AG04449 (cell line): Measurements from ENCODE around the gene GCNT2.
A peak's percentile ranks its signal among the peaks of the same experiment; 100 is the strongest.

Experiments used
- CTCF ChIA-PET: fragments of 350-600 bp; formaldehyde crosslinking; extraction: SDS; loops from one replicate; lab custom pipeline; 2021; ENCODE audit warnings: antibody characterized with exemption; lab: Yijun Ruan, JAX
- POLR2A ChIA-PET: fragments of 400-600, 350-600 bp; formaldehyde crosslinking; extraction: SDS; loops from one replicate; lab custom pipeline; 2020; ENCODE audit warnings: antibody characterized with exemption, inconsistent platforms; lab: Yijun Ruan, JAX
- DNase-seq: peaks from one replicate; pipeline ENCODE4 v3.0.0-alpha.2; 2010; ENCODE audit warnings: low read depth, low spot score
- H3K4me3 ChIP-seq: 2 replicates; pipeline ENCODE4 v1.5.1; 2011; ENCODE audit warnings: low read depth, mild to moderate bottlenecking, control low read depth, low read length
- TF ChIP-seq, protein P1 (sequence below): IDR thresholded peaks from one replicate; pipeline ENCODE4 v1.5.1; 2011; ENCODE audit warnings: mild to moderate bottlenecking, moderate library complexity, low read length, control low read depth, inconsistent platforms; ENCODE audit not compliant: insufficient read depth; ENCODE audit errors: missing control alignments

The GCNT2 gene

GRCh38 chr6:10510592-10511367 is 10.4 kb upstream of the GCNT2 start:
- CTCF ChIA-PET: interaction anchor here (0.8 to 2.4 kb wide), 6 partner anchors 12 to 292 kb away, joined by 3 to 11 read pairs (median 4); no protein-coding TSS in a partner anchor
- H3K4me3 ChIP-seq: no peak overlapping the region
- POLR2A ChIA-PET: no interaction called here
- DNase-seq: no peak
- TF ChIP-seq, protein P1, sequence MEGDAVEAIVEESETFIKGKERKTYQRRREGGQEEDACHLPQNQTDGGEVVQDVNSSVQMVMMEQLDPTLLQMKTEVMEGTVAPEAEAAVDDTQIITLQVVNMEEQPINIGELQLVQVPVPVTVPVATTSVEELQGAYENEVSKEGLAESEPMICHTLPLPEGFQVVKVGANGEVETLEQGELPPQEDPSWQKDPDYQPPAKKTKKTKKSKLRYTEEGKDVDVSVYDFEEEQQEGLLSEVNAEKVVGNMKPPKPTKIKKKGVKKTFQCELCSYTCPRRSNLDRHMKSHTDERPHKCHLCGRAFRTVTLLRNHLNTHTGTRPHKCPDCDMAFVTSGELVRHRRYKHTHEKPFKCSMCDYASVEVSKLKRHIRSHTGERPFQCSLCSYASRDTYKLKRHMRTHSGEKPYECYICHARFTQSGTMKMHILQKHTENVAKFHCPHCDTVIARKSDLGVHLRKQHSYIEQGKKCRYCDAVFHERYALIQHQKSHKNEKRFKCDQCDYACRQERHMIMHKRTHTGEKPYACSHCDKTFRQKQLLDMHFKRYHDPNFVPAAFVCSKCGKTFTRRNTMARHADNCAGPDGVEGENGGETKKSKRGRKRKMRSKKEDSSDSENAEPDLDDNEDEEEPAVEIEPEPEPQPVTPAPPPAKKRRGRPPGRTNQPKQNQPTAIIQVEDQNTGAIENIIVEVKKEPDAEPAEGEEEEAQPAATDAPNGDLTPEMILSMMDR: peak; percentile 56

- POLR2A ChIA-PET: no interaction called here
Measured at GRCh38 chr6:10511477-10511876, 9.7 kb upstream of the GCNT2 start.

GRCh38 chr6:10513544-10513943 is 7.6 kb upstream of the GCNT2 start:
- POLR2A ChIA-PET: no interaction called here
- H3K4me3 ChIP-seq: no peak overlapping the region
- CTCF ChIA-PET: no interaction called here
- DNase-seq: no peak
- TF ChIP-seq, protein P1: no peak

More at GRCh38 chr6:10511477-10511876, 9.7 kb upstream of the GCNT2 start:
- CTCF ChIA-PET: interaction anchor here (0.8 to 2.4 kb wide), 3 partner anchors 19 to 291 kb away, joined by 3 to 11 read pairs (median 3); no protein-coding TSS in a partner anchor
- TF ChIP-seq, protein P1: no peak
- no peak for DNase-seq
- no peak overlapping the region for H3K4me3 ChIP-seq

DNA sequence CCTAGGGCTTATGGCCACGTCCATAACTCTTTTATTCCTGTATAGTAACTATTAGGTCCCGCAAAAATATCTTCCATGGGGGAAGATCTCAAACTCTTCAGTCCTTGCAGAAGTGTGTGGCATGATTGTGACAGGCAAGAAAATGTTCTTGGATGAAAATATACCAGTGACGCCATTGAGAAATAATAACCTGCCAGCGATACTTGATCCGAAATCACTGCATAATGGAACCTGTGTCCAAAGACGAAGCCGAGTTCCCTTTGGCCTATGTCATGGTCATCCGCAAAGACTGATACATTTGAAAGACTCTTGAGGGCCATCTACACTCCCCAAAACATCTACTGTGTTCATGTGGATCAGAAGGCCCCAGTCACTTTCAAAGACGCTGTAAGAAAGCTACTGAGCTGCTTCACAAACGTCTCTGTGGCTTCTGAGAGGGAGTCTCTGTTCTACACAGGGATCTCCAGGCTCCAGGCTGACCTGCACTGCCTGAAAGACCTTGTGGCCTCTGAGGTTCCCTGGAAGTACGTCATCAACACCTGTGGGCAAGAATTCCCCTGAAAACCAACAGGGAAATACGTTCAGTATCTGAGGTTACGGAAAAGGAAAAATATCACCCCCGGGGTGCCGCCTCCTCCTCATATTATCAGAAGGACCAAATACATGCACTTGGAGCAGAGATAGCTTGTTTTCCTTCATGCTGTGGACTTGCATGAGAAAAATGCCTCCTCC is 6.9 kb upstream of the GCNT2 start:
- no peak for DNase-seq
- no peak overlapping the region for H3K4me3 ChIP-seq
- ChIA-PET CTCF (no interaction called here), POLR2A (no interaction called here)
- TF ChIP-seq, protein P1: no peak

DNA sequence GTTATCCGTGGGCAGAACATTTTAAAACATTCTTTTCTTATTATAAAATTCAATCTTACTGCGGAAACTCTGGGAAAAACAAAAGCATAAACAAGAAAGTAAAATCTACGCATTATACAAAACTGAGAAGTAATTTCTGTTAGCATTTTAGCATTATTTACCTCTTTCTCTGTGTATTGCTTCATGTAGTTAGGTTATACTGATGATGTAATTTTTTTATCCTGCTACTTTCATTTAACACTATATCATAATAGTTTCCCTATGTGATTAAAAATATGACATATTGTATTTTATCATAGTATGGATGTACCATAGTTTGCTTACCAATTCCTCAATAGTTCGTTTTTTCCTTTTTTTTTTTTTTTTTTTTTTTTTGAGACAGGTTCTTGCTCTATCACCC is 4.2 kb upstream of the GCNT2 start:
- POLR2A ChIA-PET: no interaction called here
- H3K4me3 ChIP-seq: no peak overlapping the region
- CTCF ChIA-PET: no interaction called here
- TF ChIP-seq, protein P1: no peak
- DNase-seq: no peak
